HG02852 (cell line): Measurements from ENCODE around the gene PLPP6.
"Not testable (repeated sequence)": the region's sequence is repeated elsewhere in the genome, so short reads cannot be mapped to it uniquely, and the experiment has no call there.

Experiments
- ATAC-seq: cut with Tn5 transposase; IDR thresholded peaks from one replicate; pipeline ENCODE4 v1.9.1; 2021; ENCODE audit warnings: mild to moderate bottlenecking, moderate library complexity; ENCODE audit not compliant: unreplicated experiment

The PLPP6 gene

GRCh38 chr9:4662108-4662988 lies at the start of gene PLPP6:
Gene PLPP6 (plus strand): TSS chr9:4662294. CDS start chr9:4662376, 82 bp downstream.
- peak; percentile 90 for ATAC-seq

- ATAC-seq: no peak
Measured at GRCh38 chr9:4614627-4615026, 47.5 kb upstream of the PLPP6 start.

- ATAC-seq: no peak
Measured at GRCh38 chr9:4615251-4615650, 46.8 kb upstream of the PLPP6 start.

- no peak for ATAC-seq
Measured at GRCh38 chr9:4615778-4616177, 46.3 kb upstream of the PLPP6 start.

GRCh38 chr9:4617752-4618151 lies 44.3 kb upstream of the PLPP6 start:
- ATAC-seq: no peak

- no peak for ATAC-seq
Measured at GRCh38 chr9:4618700-4619099, 43.4 kb upstream of the PLPP6 start.

GRCh38 chr9:4620057-4620765 lies 41.9 kb upstream of the PLPP6 start:
- no peak for ATAC-seq

GRCh38 chr9:4620881-4621555 lies 41.1 kb upstream of the PLPP6 start:
- ATAC-seq: no peak

- ATAC-seq: no peak
Measured at GRCh38 chr9:4622016-4622415, 40.1 kb upstream of the PLPP6 start.

GRCh38 chr9:4630836-4631235 lies 31.3 kb upstream of the PLPP6 start:
- ATAC-seq: no peak

- no peak for ATAC-seq
Measured at GRCh38 chr9:4638968-4639367, 23.1 kb upstream of the PLPP6 start.

- no peak for ATAC-seq
Measured at GRCh38 chr9:4639420-4639819, 22.7 kb upstream of the PLPP6 start.

- no peak for ATAC-seq
Measured at GRCh38 chr9:4640027-4640426, 22.1 kb upstream of the PLPP6 start.

GRCh38 chr9:4642351-4642750 lies 19.7 kb upstream of the PLPP6 start:
- no peak for ATAC-seq

GRCh38 chr9:4654084-4654483 lies 8.0 kb upstream of the PLPP6 start:
- no peak for ATAC-seq

- ATAC-seq: no peak
Measured at GRCh38 chr9:4654538-4654937, 7.6 kb upstream of the PLPP6 start.

GRCh38 chr9:4656196-4656595 lies 5.9 kb upstream of the PLPP6 start:
- ATAC-seq: not testable (repeated sequence)

- ATAC-seq: no peak
Measured at GRCh38 chr9:4656621-4657020, 5.5 kb upstream of the PLPP6 start.

- ATAC-seq: no peak
Measured at GRCh38 chr9:4657426-4658159, 4.5 kb upstream of the PLPP6 start.

GRCh38 chr9:4660665-4661064 lies 1.4 kb upstream of the PLPP6 start:
- not testable (repeated sequence) for ATAC-seq

- no peak for ATAC-seq
Measured at GRCh38 chr9:4661165-4661564, 929 bp upstream of the PLPP6 start.
